Sigmoid colon (tissue), 4 donors: ENCODE measurements around the gene CELF1.

Experiments used
- CTCF ChIP-seq, 4 experiments: fragments of 450-650 bp in 3 of 4; fragments of 200-600 bp in 1 of 4; IDR thresholded peaks; one replicate each; pipeline ENCODE4 v1.5.1; 2016 to 2019; ENCODE audit warnings: antibody characterized with exemption in 4 of 4, mild to moderate bottlenecking in 3 of 4, moderate library complexity in 2 of 4
- EP300 ChIP-seq, 4 donors: sonication (generic); formaldehyde crosslinking; IDR thresholded peaks; one replicate each; pipeline ENCODE4 v1.6.1; 2017; ENCODE audit warnings: antibody characterized with exemption in 4 of 4
- POLR2A ChIP-seq, 2 donors: fragments of 450-650 bp; IDR thresholded peaks; one replicate each; pipeline ENCODE4 v1.6.1; 2016; ENCODE audit warnings: antibody characterized with exemption in 2 of 2, mild to moderate bottlenecking in 2 of 2, moderate library complexity in 2 of 2
- POLR2AphosphoS5 ChIP-seq, 4 donors: sonication (generic); formaldehyde crosslinking; IDR thresholded peaks; one replicate each; pipeline ENCODE4 v1.6.1; 2017; ENCODE audit warnings: antibody characterized with exemption in 4 of 4

GRCh38 chr11:47592970-47593369 is 40.0 kb upstream of the CELF1 start:
- TF ChIP-seq CTCF (IDR thresholded peaks at IDR 0.05) (no peak), POLR2A (IDR thresholded peaks at IDR 0.05) (no peak), EP300 (IDR thresholded peaks at IDR 0.05) (no peak), POLR2AphosphoS5 (IDR thresholded peaks at IDR 0.05) (no peak)
